Keratinocyte (primary cell): ENCODE measurements around the gene ASTN2. TPM values are rescaled to one million over a fixed set of nuclear protein-coding genes. Genes with fewer than 3 reads are reported as not detected.

Source experiments
- DNase-seq: peaks from one replicate; pipeline ENCODE4 v3.0.0-alpha.2; 2011; ENCODE audit warnings: low read depth, missing footprints, low spot score
- FAIRE-seq: peaks from 2 replicates; lab custom pipeline; 2011; peaks lifted over from hg19 to GRCh38; lab: Jason Lieb, UNC
- H2AFZ ChIP-seq: 2 replicates; pipeline ENCODE4 v1.6.0; 2012; ENCODE audit warnings: low read length, control low read depth, inconsistent platforms; ENCODE audit not compliant: control insufficient read depth
- H3K27ac ChIP-seq: 2 replicates; pipeline ENCODE4 v1.5.1; 2011; ENCODE audit warnings: low read length; ENCODE audit not compliant: control insufficient read depth, insufficient read depth
- H3K27me3 ChIP-seq: 3 replicates; pipeline ENCODE4 v1.6.0; 2011; ENCODE audit warnings: low read length; ENCODE audit not compliant: control insufficient read depth, insufficient read depth; ENCODE audit errors: extremely low read depth
- H3K36me3 ChIP-seq, 2 experiments: 2 replicates in 1 of 2; 3 replicates in 1 of 2; pipeline ENCODE4 v1.5.1; 2011; ENCODE audit warnings: low read length in 2 of 2, mild to moderate bottlenecking in 1 of 2; ENCODE audit not compliant: control insufficient read depth in 2 of 2, insufficient read depth in 2 of 2; ENCODE audit errors: extremely low read depth in 1 of 2
- H3K4me1 ChIP-seq: 3 replicates; pipeline ENCODE4 v1.5.1; 2011; ENCODE audit warnings: low read length; ENCODE audit not compliant: control insufficient read depth, insufficient read depth; ENCODE audit errors: extremely low read depth
- H3K4me2 ChIP-seq: 3 replicates; pipeline ENCODE4 v1.6.0; 2011; ENCODE audit warnings: low read depth, low read length; ENCODE audit not compliant: control insufficient read depth, insufficient read depth; ENCODE audit errors: extremely low read depth
- H3K4me3 ChIP-seq, 3 experiments: fragments of 200-600 bp in 1 of 3; sonication (generic) in 1 of 3; 2 replicates in 2 of 3; 3 replicates in 1 of 3; pipeline ENCODE4 v1.5.1; 2011 to 2016; ENCODE audit warnings: low read length in 3 of 3, mild to moderate bottlenecking in 3 of 3, control low read depth in 2 of 3, inconsistent platforms in 1 of 3, low read depth in 1 of 3, mixed read lengths in 1 of 3, mixed run types in 1 of 3, moderate library complexity in 1 of 3; ENCODE audit not compliant: control insufficient read depth in 2 of 3, insufficient read depth in 2 of 3; ENCODE audit errors: extremely low read depth in 1 of 3
- H3K79me2 ChIP-seq: 2 replicates; pipeline ENCODE4 v1.6.0; 2012; ENCODE audit warnings: low read length; ENCODE audit not compliant: control insufficient read depth, insufficient read depth
- H3K9ac ChIP-seq: 3 replicates; pipeline ENCODE4 v1.6.0; 2011; ENCODE audit warnings: low read length; ENCODE audit not compliant: control insufficient read depth, insufficient read depth; ENCODE audit errors: extremely low read depth
- H3K9me1 ChIP-seq: 3 replicates; pipeline ENCODE4 v1.6.0; 2011; ENCODE audit warnings: low read length; ENCODE audit not compliant: control insufficient read depth, insufficient read depth; ENCODE audit errors: extremely low read depth
- H3K9me3 ChIP-seq: 2 replicates; pipeline ENCODE4 v1.5.1; 2012; ENCODE audit warnings: low read depth, low read length; ENCODE audit not compliant: control insufficient read depth
- H4K20me1 ChIP-seq: 3 replicates; pipeline ENCODE4 v1.6.0; 2011; ENCODE audit warnings: low read length; ENCODE audit not compliant: control insufficient read depth, insufficient read depth; ENCODE audit errors: extremely low read depth
- EZH2 ChIP-seq: IDR thresholded peaks from one replicate; pipeline ENCODE4 v1.6.1; 2012; ENCODE audit warnings: inconsistent platforms, mild to moderate bottlenecking, low read length, moderate library complexity
- dilution Hi-C: fragments of 300-500 bp; cut with MboI; formaldehyde crosslinking; loops from one replicate; pipeline ENCODE4 v1.7.0; 2020; ENCODE audit warnings: low sequenced_read_pairs; ENCODE audit not compliant: extremely low pct_ligation_motif_present
- polyA plus RNA-seq, 5 experiments: library from polyadenylated mRNA; depleted of rRNA in 3 of 5; stranded (reverse) in 3 of 5; stranded (forward) in 1 of 5; unstranded in 1 of 5; fragments of >200 nt; gene quantifications; 1 replicate in 1 of 5; 2 replicates in 3 of 5; 3 replicates in 1 of 5; pipeline versions ENCODE4 v1.2.1 to v1.2.3, GENCODE V29; 2011 to 2012; ENCODE audit warnings: missing spikeins in 2 of 5, low read depth in 1 of 5, low replicate concordance in 1 of 5
- TF ChIP-seq, protein P1 (sequence below), 3 experiments: IDR thresholded peaks in 1 of 3; conservative IDR thresholded peaks in 1 of 3; optimal IDR thresholded peaks in 1 of 3; 2 replicates in 2 of 3; 3 replicates in 1 of 3; pipeline versions ENCODE3 to v1.5.1; 2011; ENCODE audit warnings: low read length in 3 of 3, mild to moderate bottlenecking in 3 of 3, moderate library complexity in 2 of 3, control low read depth in 1 of 3, inconsistent platforms in 1 of 3; ENCODE audit not compliant: insufficient read depth in 2 of 3; ENCODE audit errors: extremely low read depth in 1 of 3

The ASTN2 gene
- polyA plus RNA-seq, 1 donor (not counting 4 experiments of a cell fraction or from before 2014, with no cell fraction given), result 0.31 TPM

DNA sequence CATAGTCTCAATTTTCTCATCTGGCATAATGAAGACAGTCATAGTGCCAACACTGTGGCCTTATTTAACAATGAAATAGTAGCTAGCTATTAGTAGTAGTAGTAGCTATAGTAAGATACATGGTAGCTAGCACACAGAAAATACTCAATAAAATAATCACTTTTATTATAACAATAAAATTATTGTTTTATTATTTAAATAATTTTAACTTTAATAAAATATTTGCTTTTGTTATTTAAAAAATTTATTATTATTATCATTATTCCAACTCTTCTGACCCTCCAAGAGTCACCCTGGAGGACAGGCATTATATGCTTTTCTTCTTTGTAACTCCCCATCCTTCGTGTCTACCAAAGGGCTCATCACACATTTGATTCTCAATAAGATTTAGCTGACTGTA, 475.7 kb downstream of the ASTN2 start:
- no peak overlapping the region for H3K27ac ChIP-seq
- H3K4me2 ChIP-seq, result no peak overlapping the region
- H3K27me3 ChIP-seq, result no peaks in the 10 kb centered on the region
- H3K4me1 ChIP-seq, result no peaks in the 10 kb centered on the region
- DNase-seq (no peak), FAIRE-seq (no peak)
- TF ChIP-seq, protein P1, sequence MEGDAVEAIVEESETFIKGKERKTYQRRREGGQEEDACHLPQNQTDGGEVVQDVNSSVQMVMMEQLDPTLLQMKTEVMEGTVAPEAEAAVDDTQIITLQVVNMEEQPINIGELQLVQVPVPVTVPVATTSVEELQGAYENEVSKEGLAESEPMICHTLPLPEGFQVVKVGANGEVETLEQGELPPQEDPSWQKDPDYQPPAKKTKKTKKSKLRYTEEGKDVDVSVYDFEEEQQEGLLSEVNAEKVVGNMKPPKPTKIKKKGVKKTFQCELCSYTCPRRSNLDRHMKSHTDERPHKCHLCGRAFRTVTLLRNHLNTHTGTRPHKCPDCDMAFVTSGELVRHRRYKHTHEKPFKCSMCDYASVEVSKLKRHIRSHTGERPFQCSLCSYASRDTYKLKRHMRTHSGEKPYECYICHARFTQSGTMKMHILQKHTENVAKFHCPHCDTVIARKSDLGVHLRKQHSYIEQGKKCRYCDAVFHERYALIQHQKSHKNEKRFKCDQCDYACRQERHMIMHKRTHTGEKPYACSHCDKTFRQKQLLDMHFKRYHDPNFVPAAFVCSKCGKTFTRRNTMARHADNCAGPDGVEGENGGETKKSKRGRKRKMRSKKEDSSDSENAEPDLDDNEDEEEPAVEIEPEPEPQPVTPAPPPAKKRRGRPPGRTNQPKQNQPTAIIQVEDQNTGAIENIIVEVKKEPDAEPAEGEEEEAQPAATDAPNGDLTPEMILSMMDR (optimal IDR thresholded peaks at IDR 0.05 in 1 of 3, IDR thresholded peaks at IDR 0.05 in 1 of 3, conservative IDR thresholded peaks at IDR 0.05 in 1 of 3; ENCODE audit: extremely low read depth in 1 of 3, insufficient read depth in 2 of 3, low read length in 3 of 3), result no peak
- TF ChIP-seq EZH2, result no peak
- dilution Hi-C loops, result no loop called here
- no peaks in the 10 kb centered on the region for H3K36me3 ChIP-seq
- no peak overlapping the region for H3K4me3 ChIP-seq
- no peaks in the 10 kb centered on the region for H4K20me1 ChIP-seq
- no peak overlapping the region for H2AFZ ChIP-seq
- no peaks in the 10 kb centered on the region for H3K9me1 ChIP-seq
- no peaks in the 10 kb centered on the region for H3K9me3 ChIP-seq
- no peaks in the 10 kb centered on the region for H3K79me2 ChIP-seq
- H3K9ac ChIP-seq, result no peak overlapping the region

DNA sequence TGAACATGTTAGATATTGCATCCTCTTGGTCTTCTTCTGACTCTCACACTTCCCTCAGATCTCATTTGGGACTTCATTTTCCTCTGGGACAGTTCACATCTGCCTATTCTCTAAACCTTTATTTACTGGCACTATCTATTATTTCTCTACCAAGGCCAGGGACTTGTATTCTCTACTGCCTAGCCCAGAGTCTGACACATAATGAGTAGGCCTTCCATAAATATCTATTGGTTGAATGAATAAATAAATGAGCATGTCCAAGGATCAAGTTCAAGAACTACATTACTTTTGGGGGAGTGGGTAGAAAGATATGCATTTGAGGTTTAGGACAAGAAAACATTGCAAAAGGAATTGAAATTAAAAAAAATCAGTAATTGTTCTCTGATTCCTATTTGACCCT, 477.5 kb downstream of the ASTN2 start:
- DNase-seq, result no peak
- Histone ChIP-seq H3K9ac (no peak overlapping the region), H2AFZ (no peak overlapping the region), H3K9me1 (no peaks in the 10 kb centered on the region), H3K4me2 (no peak overlapping the region), H3K79me2 (no peaks in the 10 kb centered on the region), H3K36me3 (no peaks in the 10 kb centered on the region), H3K4me3 (no peak overlapping the region), H3K4me1 (peaks cover 8% of the 10 kb centered on the region), H4K20me1 (no peaks in the 10 kb centered on the region), H3K27ac (no peak overlapping the region), H3K27me3 (no peaks in the 10 kb centered on the region), H3K9me3 (no peaks in the 10 kb centered on the region)
- TF ChIP-seq EZH2, result no peak
- TF ChIP-seq, protein P1 (optimal IDR thresholded peaks at IDR 0.05 in 1 of 3, IDR thresholded peaks at IDR 0.05 in 1 of 3, conservative IDR thresholded peaks at IDR 0.05 in 1 of 3; ENCODE audit: extremely low read depth in 1 of 3, insufficient read depth in 2 of 3, low read length in 3 of 3), result no peak
- dilution Hi-C loops, result no loop called here
- no peak for FAIRE-seq
